ACHN (cell line): ENCODE data around the gene SLC25A48.
"Not testable (repeated sequence)": the region's sequence is repeated elsewhere in the genome, so short reads cannot be mapped to it uniquely, and the experiment has no call there.

Experiments used
- DNase-seq: peaks from one replicate; pipeline ENCODE4 v3.0.0-alpha.2; 2015
- in situ Hi-C: cut with HindIII; loops from 2 replicates; pipeline ENCODE4 v1.10.0; 2017; ENCODE audit warnings: low sequenced_read_pairs, low pct_ligation_motif_present, low pct_unique_long_range_greater_than_20kb

Gene SLC25A48

GRCh38 chr5:135827965-135828781 is 6.3 kb upstream of the SLC25A48 start:
- in situ Hi-C loops: no loop called here
- DNase-seq: no peak

- in situ Hi-C loops: no loop called here
- no peak for DNase-seq
Measured at GRCh38 chr5:135828782-135829127, 5.7 kb upstream of the SLC25A48 start.

- in situ Hi-C loops: no loop called here
- no peak for DNase-seq
Measured at GRCh38 chr5:135829179-135829578, 5.3 kb upstream of the SLC25A48 start.

GRCh38 chr5:135829681-135830383 is 4.6 kb upstream of the SLC25A48 start:
- DNase-seq: peak; percentile 68
- in situ Hi-C loops: no loop called here

GRCh38 chr5:135830384-135830700 is 4.1 kb upstream of the SLC25A48 start:
- DNase-seq: no peak

GRCh38 chr5:135830876-135831275 is 3.6 kb upstream of the SLC25A48 start:
- in situ Hi-C loops: no loop called here
- DNase-seq: no peak

More at GRCh38 chr5:135830384-135830700, 4.1 kb upstream of the SLC25A48 start:
- in situ Hi-C loops: no loop called here

- in situ Hi-C loops: no loop called here
Measured at GRCh38 chr5:135831439-135831838, 3.0 kb upstream of the SLC25A48 start.

GRCh38 chr5:135831851-135832555 is 2.5 kb upstream of the SLC25A48 start:
- in situ Hi-C loops: no loop called here
- no peak for DNase-seq

More at GRCh38 chr5:135831439-135831838, 3.0 kb upstream of the SLC25A48 start:
- no peak for DNase-seq

- no peak for DNase-seq
- in situ Hi-C loops: no loop called here
Measured at GRCh38 chr5:135832941-135833920, 1.2 kb upstream of the SLC25A48 start.

- in situ Hi-C loops: no loop called here
- DNase-seq: no peak
Measured at GRCh38 chr5:135833961-135834638, 363 bp upstream of the SLC25A48 start.

GRCh38 chr5:135835766-135836165 is 1.3 kb downstream of the SLC25A48 start:
- in situ Hi-C loops: no loop called here
- no peak for DNase-seq

GRCh38 chr5:135838395-135838794 is 3.9 kb downstream of the SLC25A48 start:
- DNase-seq, in situ Hi-C loops: not testable (repeated sequence)

- in situ Hi-C loops: no loop called here
- no peak for DNase-seq
Measured at GRCh38 chr5:135839566-135839965, 5.1 kb downstream of the SLC25A48 start.

GRCh38 chr5:135840959-135841358 is 6.5 kb downstream of the SLC25A48 start:
- no peak for DNase-seq
- in situ Hi-C loops: no loop called here

- in situ Hi-C loops: no loop called here
- DNase-seq: no peak
Measured at GRCh38 chr5:135842737-135843136, 8.3 kb downstream of the SLC25A48 start.

GRCh38 chr5:135843571-135844337 is 9.3 kb downstream of the SLC25A48 start:
- in situ Hi-C loops: no loop called here
- DNase-seq: no peak

GRCh38 chr5:135846311-135846710 is 11.8 kb downstream of the SLC25A48 start:
- DNase-seq: no peak
- in situ Hi-C loops: no loop called here
